HUES48 (cell line): ENCODE measurements around the gene AIFM1.
A peak's percentile ranks its signal among the peaks of the same experiment; 100 is the strongest.

Experiments
- H3K27ac ChIP-seq: one replicate; pipeline ENCODE4 v1.7.0; 2013; ENCODE audit warnings: low read depth, low read length, inconsistent platforms
- H3K27me3 ChIP-seq: 2 replicates; pipeline ENCODE4 v1.6.1; 2013; ENCODE audit warnings: mild to moderate bottlenecking, low read length; ENCODE audit not compliant: control insufficient read depth, insufficient read depth
- H3K36me3 ChIP-seq: 2 replicates; pipeline ENCODE4 v1.6.1; 2013; ENCODE audit warnings: low read length; ENCODE audit not compliant: control insufficient read depth, insufficient read depth
- H3K4me1 ChIP-seq: 2 replicates; pipeline ENCODE4 v1.6.1; 2013; ENCODE audit warnings: mild to moderate bottlenecking, low read length; ENCODE audit not compliant: control insufficient read depth, insufficient read depth
- H3K4me3 ChIP-seq: 2 replicates; pipeline ENCODE4 v1.5.1; 2013; ENCODE audit warnings: mild to moderate bottlenecking, low read depth, low read length
- H3K9ac ChIP-seq: 2 replicates; pipeline ENCODE4 v1.6.1; 2013; ENCODE audit warnings: mild to moderate bottlenecking, low read depth, low read length, moderate library complexity
- H3K9me3 ChIP-seq: 2 replicates; pipeline ENCODE4 v1.6.1; 2013; ENCODE audit warnings: low read length; ENCODE audit not compliant: control insufficient read depth, insufficient read depth

Gene AIFM1

GRCh38 chrX:130165703-130166502, at the start of gene AIFM1:
AIFM1 (minus strand) TSS chrX:130165841; CDS start chrX:130165656, 185 bp downstream.
- Histone ChIP-seq H3K27ac (peak within 1 kb of the TSS; percentile 82), H3K4me3 (peak within 1 kb of the TSS; percentile 78), H3K9me3 (no peaks in the 10 kb centered on the region), H3K27me3 (peaks cover 4% of the 10 kb centered on the region; the same call in 1 of the 2 replicates), H3K36me3 (no peaks in the 10 kb centered on the region), H3K4me1 (peaks cover 19% of the 10 kb centered on the region), H3K9ac (peak within 1 kb of the TSS; percentile 79)

- Histone ChIP-seq H3K27me3 (no peaks in the 10 kb centered on the region), H3K9me3 (no peaks in the 10 kb centered on the region), H3K4me3 (no peak overlapping the region), H3K9ac (no peak overlapping the region), H3K36me3 (peaks cover 93% of the 10 kb centered on the region), H3K27ac (no peak overlapping the region), H3K4me1 (no peaks in the 10 kb centered on the region)
These were observed 47.7 kb upstream of the AIFM1 start for GRCh38 chrX:130213376-130213775.

- no peak overlapping the region for H3K9ac ChIP-seq
- no peaks in the 10 kb centered on the region for H3K4me1 ChIP-seq
- no peaks in the 10 kb centered on the region for H3K27me3 ChIP-seq
- H3K4me3 ChIP-seq = no peak overlapping the region
- H3K36me3 ChIP-seq = peaks cover 90% of the 10 kb centered on the region
- H3K27ac ChIP-seq = no peak overlapping the region
- no peaks in the 10 kb centered on the region for H3K9me3 ChIP-seq
These were observed 46.7 kb upstream of the AIFM1 start for GRCh38 chrX:130212371-130212770.

GRCh38 chrX:130211415-130212186, 46.0 kb upstream of the AIFM1 start:
- no peak overlapping the region for H3K4me3 ChIP-seq
- H3K27ac ChIP-seq = no peak overlapping the region
- H3K27me3 ChIP-seq = no peaks in the 10 kb centered on the region
- H3K36me3 ChIP-seq = peaks cover 85% of the 10 kb centered on the region
- H3K4me1 ChIP-seq = no peaks in the 10 kb centered on the region
- H3K9ac ChIP-seq = no peak overlapping the region
- no peaks in the 10 kb centered on the region for H3K9me3 ChIP-seq

- H3K9me3 ChIP-seq = no peaks in the 10 kb centered on the region
- H3K36me3 ChIP-seq = peaks cover 57% of the 10 kb centered on the region
- H3K4me1 ChIP-seq = no peaks in the 10 kb centered on the region
- H3K27me3 ChIP-seq = no peaks in the 10 kb centered on the region
- no peak overlapping the region for H3K9ac ChIP-seq
- H3K27ac ChIP-seq = no peak overlapping the region
- no peak overlapping the region for H3K4me3 ChIP-seq
These were observed 39.0 kb upstream of the AIFM1 start for GRCh38 chrX:130204647-130205046.

- Histone ChIP-seq H3K9me3 (no peaks in the 10 kb centered on the region), H3K4me3 (no peak overlapping the region), H3K27me3 (no peaks in the 10 kb centered on the region), H3K4me1 (no peaks in the 10 kb centered on the region), H3K9ac (no peak overlapping the region), H3K27ac (no peak overlapping the region), H3K36me3 (peaks cover 4% of the 10 kb centered on the region)
These were observed 31.8 kb upstream of the AIFM1 start for GRCh38 chrX:130197464-130197863.

- H3K4me1 ChIP-seq = no peaks in the 10 kb centered on the region
- no peak overlapping the region for H3K4me3 ChIP-seq
- no peaks in the 10 kb centered on the region for H3K9me3 ChIP-seq
- no peak overlapping the region for H3K9ac ChIP-seq
- H3K36me3 ChIP-seq = no peaks in the 10 kb centered on the region
- H3K27me3 ChIP-seq = no peaks in the 10 kb centered on the region
- no peak overlapping the region for H3K27ac ChIP-seq
These were observed 30.8 kb upstream of the AIFM1 start for GRCh38 chrX:130196466-130196865.

GRCh38 chrX:130190801-130191200, 25.2 kb upstream of the AIFM1 start:
- Histone ChIP-seq H3K27me3 (no peaks in the 10 kb centered on the region), H3K4me3 (no peak overlapping the region), H3K36me3 (no peaks in the 10 kb centered on the region), H3K9me3 (no peaks in the 10 kb centered on the region), H3K4me1 (no peaks in the 10 kb centered on the region), H3K9ac (no peak overlapping the region), H3K27ac (no peak overlapping the region)

- H3K36me3 ChIP-seq = no peaks in the 10 kb centered on the region
- no peak overlapping the region for H3K9ac ChIP-seq
- H3K4me3 ChIP-seq = no peak overlapping the region
- H3K27me3 ChIP-seq = no peaks in the 10 kb centered on the region
- H3K4me1 ChIP-seq = no peaks in the 10 kb centered on the region
- no peak overlapping the region for H3K27ac ChIP-seq
- H3K9me3 ChIP-seq = no peaks in the 10 kb centered on the region
These were observed 21.0 kb upstream of the AIFM1 start for GRCh38 chrX:130186651-130187050.

- H3K27ac ChIP-seq = no peak overlapping the region
- H3K4me3 ChIP-seq = no peak overlapping the region
- H3K4me1 ChIP-seq = no peaks in the 10 kb centered on the region
- no peaks in the 10 kb centered on the region for H3K9me3 ChIP-seq
- no peak overlapping the region for H3K9ac ChIP-seq
- no peaks in the 10 kb centered on the region for H3K36me3 ChIP-seq
- H3K27me3 ChIP-seq = no peaks in the 10 kb centered on the region
These were observed 19.2 kb upstream of the AIFM1 start for GRCh38 chrX:130184857-130185256.

GRCh38 chrX:130184168-130184567, 18.5 kb upstream of the AIFM1 start:
- H3K27me3 ChIP-seq = no peaks in the 10 kb centered on the region
- no peak overlapping the region for H3K4me3 ChIP-seq
- no peaks in the 10 kb centered on the region for H3K36me3 ChIP-seq
- no peak overlapping the region for H3K9ac ChIP-seq
- H3K27ac ChIP-seq = no peak overlapping the region
- no peaks in the 10 kb centered on the region for H3K4me1 ChIP-seq
- no peaks in the 10 kb centered on the region for H3K9me3 ChIP-seq
